NOMO-1 treated with DMSO at 0.1 percent for 48 hours (cell line): Measurements from ENCODE around the gene JAGN1.
"Not testable (repeated sequence)": the region's sequence is repeated elsewhere in the genome, so short reads cannot be mapped to it uniquely, and the experiment has no call there.

Experiments used
- DNase-seq: peaks from one replicate; lab custom pipeline; 2025; ENCODE audit not compliant: unreplicated experiment; lab: John Stamatoyannopoulos, UW

The JAGN1 gene

DNA sequence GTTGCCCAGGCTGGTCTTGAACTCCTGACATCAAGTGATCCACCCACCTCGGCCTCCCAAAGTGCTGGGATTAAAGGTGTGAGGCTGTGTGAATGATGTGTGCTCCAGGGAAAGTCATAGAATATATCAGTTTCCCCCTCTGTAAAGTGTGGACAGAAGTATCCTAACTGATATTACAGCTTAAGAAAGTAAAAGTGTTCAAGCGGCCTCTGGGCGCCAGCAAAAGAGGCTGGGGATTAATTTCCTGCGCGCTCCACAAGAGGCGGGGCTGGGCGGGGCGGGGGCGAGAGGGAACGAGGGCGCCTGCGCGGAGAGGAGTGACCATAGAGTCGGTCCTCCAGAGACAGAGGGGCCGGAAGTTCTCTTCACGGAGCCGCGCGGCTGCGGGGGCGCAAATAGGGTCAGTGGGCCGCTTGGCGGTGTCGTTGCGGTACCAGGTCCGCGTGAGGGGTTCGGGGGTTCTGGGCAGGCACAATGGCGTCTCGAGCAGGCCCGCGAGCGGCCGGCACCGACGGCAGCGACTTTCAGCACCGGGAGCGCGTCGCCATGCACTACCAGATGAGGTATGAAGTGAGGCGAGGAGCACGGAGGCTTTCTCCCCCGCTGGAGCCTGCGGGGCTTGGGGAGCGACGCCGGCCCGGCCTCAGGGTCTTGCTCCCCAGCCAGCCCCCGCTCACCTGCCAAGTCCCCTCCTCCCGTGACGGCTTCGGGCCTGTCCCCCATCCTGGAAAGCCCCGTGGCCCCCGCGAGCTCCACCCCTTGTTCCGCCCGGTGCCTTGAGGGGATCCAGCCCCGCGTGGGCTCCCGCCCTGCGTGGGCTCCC, at the start of gene JAGN1:
Gene JAGN1 (plus strand): TSS at position 362 of the 823 bp plus-strand sequence. CDS start 113 bp downstream, at position 475.
- DNase-seq: peak; percentile 82

DNA sequence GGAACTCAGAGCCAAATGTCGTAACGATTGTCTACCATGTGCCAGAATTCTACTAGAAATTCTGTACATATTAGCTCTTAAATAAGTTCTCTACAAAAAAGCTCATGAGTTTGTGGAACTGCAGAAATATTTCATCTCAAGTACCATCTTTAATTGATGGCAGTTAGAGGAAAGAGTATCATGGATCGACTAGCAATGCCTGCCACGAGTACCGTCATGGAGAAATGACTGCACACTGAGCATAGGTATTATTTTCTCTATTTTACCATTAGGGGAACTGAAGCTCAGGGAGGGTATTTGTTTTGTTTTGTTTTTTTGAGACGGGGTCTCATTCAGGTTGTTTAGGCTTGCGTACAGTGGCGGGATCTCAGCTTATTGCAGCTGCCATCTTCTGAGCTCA, 49.4 kb upstream of the JAGN1 start:
- no peak for DNase-seq

DNA sequence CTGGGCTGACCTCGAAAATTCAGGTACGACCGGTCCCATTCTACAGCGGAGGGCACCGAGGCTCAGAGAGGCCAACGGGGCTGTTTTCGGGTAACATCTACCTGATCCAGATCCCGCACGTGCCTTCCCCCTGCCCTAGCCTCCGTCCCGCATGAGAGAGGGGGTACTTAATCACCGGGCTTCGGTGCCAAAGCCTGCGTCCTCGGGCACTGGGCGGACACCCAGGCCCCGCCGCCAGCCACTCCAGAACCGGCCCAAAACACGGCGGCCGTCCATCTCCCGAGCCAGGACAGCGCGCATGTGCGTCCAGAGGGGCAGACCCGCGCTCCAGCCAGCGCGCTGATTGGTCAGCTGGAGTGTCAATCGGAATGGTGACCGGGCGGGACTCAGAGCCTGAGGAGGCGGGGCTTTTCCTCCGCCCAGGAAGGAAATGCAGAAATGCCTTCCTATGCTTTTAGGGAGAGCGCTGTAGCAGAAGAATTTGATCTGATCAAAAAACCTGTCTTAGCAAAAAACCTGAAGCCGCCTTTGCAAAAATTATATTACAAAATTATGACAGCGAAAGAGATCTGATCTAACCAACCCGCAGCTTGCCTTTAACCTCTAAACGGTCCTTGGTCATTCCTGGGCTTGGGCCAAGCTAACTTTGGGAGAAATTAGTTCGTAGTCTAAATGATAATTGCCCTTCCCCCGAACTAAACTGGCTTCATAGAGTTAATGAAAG, 46.5 kb upstream of the JAGN1 start, which contains the start of gene RPUSD3:
Gene RPUSD3 (minus strand): TSS at position 294 of the 724 bp plus-strand sequence. CDS start 18 bp downstream, at position 276.
- peak; percentile 86 for DNase-seq

DNA sequence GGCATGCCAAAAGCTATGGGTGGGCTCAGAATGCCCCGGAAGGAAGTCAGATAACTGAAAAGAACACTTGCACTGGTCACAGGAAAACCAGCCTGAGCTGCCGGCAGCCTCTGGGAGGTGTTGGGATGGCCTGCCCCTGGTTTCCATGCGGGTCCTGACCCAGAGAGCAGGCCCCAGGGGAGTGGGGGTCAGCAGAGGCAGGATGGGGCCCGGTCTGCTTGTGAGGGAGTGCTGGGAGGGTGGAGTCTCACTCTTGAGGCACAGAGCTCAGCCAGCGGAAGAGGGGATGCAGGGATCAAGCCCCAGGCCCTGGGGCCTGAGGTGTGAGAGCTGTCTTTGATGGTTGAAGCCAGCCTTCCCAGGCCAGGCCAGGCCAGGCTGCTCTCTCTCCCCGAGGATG, 44.2 kb upstream of the JAGN1 start:
- no peak for DNase-seq

DNA sequence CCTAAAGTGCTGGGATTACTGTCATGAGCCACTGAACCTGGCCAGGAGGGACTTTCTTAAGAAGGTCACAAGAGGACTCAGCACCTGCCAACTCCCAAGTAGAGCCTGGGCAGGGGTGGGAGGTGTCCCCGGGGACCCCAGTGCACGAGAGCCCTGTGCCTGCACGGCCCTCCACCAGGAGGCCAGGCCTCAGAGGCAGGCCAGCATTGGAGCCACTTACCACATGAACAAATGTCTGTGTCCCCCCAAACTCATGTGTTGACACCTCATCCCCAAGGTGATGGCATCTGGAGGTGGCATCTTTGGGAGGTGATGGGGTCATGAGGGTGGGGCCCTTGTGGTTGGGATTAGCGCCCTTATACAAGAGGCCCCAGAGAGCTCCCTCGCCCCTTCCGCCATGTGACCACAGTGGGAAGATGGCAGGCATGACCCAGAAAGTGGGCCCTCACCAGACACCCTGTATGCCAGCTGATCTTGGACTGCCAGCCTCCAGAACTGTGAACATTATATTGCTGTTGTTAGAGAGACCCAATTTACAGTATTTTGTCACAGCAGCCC, 43.4 kb upstream of the JAGN1 start:
- DNase-seq: no peak

DNA sequence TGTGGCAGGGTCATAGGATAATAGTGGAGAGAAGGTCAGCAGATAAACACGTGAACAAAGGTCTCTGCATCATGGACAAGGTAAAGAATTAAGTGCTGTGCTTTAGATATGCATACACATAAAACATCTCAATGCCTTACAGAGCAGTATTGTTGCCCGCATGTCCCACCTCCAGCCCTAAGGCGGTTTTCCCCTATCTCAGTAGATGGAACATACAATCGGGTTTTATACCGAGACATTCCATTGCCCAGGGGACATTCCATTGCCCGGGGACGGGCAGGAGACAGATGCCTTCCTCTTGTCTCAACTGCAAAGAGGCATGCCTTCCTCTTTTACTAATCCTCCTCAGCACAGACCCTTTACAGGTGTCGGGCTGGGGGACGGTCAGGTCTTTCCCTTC, 42.5 kb upstream of the JAGN1 start:
- not testable (repeated sequence) for DNase-seq

DNA sequence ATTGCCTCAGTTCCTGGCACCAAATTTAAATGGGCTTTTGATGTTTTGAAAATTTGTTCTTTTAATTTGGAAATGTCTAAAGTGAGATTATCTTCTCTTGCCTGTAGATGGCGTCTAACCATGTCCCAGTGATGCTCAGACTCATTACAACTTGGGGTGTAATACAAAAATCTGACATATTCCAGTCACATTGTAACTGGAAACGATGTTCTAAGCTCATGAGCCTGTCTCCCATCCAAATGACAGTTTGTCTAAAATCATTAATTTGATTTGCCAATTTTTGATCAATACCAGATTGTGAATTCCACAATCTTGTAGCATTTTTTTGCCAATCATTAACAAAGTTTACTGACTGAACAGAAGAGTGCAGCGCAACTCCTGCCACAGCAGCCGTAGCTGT, 41.5 kb upstream of the JAGN1 start:
- not testable (repeated sequence) for DNase-seq

DNA sequence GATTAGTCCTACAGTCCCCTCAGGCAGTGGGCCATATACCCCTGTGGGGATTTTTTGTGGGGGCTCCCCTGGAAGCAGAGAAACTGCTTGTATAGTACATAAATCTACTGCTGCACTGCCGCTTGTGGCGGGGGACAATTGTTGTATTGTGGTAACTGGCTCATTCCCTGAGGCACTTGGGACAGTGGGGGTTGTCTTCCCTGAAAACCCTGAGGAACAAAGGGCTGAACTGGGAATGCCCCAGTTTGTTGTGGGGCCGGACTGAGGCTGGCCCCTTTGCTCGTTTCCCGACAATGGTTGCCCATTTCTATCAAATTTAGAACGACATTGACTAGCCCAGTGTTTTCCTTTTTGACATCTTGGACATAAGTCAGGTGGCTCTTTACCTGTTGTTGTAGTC, 39.0 kb upstream of the JAGN1 start:
- not testable (repeated sequence) for DNase-seq

DNA sequence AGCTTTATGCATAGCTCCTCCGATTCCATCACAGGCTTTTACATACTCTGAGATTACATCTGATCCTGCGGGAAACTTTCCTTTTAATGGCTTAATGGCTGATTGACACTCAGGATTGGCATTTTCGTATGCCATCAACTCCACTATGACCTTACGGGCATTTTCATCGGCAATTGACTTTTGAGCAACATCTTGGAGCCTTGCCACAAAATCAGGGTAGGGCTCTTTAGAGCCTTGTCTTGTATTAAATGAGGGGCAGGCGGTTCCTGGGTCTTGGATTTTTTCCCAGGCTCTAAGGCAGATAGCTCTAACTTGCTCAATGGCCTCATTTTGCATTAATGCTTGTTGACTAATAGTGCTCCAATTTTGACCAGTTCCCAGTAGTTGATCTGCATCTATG, 38.5 kb upstream of the JAGN1 start:
- not testable (repeated sequence) for DNase-seq

DNA sequence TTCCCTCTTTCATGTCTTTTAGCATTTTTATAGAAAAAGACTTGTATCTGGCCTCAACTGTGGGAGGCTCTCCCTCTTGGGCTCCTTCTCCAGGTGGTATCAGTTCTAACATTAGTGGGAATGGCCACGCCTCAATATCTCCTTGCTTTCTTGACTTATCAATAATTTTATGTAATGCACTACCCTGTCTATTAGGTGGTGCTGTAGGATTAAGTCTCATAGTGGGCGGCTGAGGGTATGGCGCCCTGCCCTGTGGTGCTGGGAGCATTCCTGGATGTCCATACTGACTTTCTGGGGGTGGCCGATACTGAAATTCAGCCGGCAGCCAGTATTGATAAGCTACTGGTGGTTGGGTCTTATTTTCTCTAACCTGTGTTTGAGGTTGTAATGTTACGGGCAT, 37.9 kb upstream of the JAGN1 start:
- no peak for DNase-seq

DNA sequence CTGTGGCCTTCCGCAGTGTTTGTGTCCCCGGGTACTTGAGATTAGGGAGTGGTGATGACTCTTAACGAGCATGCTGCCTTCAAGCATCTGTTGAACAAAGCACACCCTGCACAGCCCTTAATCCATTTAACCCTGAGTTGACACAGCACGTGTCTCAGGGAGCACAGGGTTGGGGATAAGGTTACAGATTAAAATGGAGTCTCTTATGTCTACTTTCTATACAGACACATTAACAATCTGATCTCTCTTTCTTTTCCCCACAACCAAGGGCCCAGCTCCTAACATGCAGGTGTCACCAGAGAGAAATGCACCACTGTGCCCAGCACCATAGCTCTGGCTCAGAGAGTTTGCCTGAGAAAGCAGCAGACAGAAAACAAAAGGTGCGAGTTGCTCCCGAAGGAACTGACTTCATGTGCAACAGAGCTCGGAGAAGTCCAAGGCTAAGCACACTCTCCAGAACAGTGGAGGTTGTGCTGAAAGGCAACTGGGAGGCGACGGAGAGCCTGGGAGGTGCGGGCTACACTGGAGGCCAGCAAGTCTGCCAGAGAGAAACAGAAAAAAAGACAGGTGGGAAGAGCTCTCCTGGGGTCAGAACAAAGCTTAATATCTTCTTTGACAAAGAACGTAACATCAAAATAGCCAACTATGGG, 36.0 kb upstream of the JAGN1 start:
- DNase-seq: not testable (repeated sequence)

DNA sequence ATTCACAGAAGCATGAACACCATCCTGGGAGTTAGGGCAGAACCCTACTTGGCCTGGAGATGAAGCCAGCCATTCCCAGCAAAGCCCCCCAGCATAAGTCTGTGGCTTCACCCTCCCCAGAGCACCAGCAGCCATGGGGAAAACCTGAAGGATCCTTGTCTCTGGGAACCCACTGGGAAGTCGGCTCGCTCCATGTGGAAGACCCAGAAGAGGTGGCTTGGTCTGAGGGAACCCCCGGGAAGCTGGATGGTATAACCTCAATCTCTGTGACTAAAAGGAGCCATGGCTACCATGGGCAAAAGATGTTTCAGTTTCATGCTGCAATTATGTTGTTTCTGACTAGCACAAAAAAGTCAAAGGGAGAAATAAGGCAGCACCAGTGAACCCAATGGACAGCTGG, 34.8 kb upstream of the JAGN1 start:
- DNase-seq: no peak

DNA sequence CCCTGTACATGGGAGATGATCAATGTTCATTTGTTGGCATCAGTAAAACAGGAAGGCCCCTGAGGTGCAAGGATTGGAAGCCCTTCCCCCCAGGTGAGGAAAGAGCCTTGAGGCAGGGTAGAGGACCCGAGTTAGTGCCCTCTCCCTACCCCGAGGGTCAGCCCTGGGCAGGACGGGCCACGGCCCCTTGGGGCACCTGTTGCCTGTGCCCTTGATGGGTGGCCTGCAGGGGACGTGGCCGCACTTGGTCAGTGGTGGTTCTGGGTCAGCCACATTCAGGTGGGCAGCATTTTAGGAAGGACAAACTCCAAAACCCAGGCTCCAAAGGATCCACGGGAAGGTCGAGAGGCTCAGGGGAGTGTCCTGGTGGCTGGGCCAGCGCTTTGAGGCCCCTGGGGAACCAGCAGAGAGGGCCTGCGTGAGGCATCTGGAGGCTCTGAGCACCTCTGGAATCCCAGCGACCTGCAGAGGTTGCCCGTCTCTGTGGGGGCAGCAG, 30.8 kb upstream of the JAGN1 start:
- no peak for DNase-seq

DNA sequence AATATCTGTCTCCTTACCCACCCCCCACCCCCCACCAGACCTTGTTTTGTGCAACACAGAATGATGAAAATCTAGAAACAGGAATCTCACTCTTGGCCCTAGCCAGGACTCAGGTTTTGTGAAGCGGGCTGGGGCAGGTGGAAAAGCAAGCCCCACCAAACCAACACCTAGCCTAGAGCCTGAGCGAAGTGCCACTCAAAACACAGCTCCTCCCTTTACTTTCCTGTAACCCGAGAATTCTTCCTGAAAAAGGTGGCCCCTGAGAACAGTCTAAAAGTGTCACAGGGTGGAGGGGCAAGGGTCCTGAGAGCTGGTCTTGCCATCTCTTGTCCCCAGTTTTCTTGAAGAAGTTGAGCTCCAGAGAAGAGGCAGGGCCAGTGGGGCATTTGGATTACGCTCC, 29.2 kb upstream of the JAGN1 start:
- DNase-seq: no peak

DNA sequence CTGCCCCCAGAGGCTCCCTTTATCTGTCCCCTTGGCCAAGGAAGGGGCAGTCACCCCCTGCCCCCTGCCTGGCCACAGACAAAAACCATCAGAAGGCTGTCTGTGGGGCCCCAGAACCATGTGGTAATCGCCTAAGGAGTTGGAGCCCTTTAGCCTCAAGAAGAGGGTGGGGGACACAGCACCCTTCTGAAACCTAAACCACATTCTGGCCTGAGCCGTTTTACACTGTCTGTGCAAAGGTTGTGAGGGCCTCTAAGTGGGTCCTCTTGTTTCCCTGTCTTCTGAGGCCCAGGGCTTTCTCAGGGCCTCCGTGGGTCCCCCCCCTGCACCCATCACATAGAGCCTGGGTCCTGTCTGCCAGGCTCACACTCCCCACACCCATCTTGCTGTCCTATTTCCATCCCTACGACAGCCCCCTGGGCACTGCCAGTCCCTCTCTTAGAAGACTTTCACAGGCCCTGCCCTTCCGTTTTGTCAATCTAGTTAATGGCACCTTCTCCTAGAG, 28.7 kb upstream of the JAGN1 start:
- no peak for DNase-seq

DNA sequence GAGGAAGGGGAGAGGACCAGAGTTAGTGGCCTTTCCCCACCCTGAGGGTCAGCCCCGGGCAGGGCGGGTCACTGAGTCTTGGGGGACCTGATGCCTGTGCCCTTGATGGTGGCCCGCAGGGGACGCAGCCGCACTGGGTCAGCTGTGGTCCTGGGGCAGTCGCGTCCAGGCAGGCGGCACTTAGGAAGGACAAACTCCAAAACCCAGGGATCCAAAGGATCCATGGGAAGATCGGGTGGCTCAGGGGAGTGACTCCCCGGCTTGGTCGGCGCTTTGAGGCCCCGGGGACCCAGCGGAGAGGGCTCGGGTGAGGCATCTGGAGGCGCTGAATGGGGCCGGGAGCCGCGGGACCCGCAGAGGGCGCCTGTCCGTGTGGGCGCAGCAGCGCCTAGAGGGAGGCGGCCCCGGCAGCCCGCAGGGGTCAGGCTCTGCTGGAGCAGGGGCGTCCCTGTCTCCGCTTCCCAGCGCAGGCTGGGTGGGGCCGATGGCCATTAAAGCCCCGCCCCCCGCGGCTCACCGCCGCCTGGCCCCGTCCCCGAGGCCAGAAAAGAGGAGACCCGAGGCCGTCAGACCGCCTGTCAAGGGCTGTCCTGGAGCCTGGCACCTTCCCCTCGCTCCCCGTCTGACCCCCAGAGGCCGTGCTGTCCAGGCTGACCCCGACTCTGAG, 27.9 kb upstream of the JAGN1 start:
- no peak for DNase-seq

DNA sequence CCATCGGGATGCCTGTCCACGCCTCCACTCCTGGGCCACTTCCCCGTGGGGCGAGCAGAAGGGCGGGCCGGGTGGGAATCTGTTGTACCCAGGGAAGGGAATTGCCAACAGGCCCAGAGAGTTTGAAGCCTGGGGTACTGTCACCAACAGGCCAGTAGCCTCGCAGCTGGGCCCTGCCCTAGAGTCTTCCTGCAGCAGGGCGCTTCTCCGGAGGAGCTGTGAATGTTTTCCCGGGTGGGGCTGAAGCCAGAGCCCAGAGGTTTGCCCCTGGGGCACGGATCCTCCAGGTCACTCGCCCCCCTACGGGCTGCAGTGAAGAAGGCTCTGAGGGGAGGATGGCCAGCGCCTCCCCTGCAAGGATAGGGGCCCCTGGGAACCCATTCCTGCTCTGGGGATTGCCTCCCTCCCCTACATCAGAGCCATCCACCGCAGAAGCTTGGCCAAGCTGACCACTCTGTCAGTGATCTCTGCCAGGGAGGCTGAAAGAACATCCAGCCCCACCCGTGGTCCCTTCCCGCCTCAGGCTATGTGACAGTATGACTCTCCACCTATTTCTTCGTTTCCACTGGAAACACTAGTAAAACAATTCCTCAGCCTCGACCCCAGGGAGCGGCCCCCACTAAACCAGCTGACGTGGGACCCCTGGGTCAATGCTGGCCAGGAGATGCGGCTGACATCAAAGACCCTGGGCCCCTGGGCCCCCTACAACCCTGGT, 27.2 kb upstream of the JAGN1 start:
- DNase-seq: no peak

DNA sequence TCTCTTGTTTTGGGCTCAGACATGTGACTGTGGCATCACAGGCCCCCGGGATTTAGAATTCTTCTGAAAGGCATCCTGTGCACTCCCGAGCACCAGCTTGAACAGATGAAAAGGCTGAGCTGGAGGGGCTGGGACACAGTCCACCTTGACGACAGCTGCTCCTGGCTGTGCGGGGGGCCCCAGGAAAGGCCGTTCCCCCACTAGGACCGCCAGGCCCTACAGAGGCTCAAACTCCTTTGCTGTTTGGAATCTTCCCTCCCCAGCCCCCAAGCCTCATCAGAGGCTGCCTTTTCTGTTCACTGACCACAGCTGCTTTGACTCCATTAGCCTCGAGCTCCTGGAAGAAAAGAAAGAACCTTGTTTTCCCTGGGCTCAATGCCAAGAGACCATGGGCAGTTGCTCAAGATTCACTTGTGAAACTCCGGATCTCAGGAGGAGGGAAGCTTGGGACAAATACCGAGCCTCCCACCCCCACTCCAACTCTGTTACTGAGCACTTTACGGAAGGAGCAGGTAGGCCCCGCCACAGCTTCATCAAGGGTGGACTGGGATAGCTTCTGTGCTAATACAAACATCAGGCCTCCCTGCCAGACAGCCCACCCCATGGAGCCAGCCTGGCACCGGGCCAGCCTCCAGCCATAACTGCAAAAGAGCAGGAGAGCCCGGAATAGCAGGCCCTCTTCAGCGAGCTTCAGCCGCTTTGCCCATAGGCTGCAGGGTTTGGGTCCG, 26.0 kb upstream of the JAGN1 start:
- no peak for DNase-seq

DNA sequence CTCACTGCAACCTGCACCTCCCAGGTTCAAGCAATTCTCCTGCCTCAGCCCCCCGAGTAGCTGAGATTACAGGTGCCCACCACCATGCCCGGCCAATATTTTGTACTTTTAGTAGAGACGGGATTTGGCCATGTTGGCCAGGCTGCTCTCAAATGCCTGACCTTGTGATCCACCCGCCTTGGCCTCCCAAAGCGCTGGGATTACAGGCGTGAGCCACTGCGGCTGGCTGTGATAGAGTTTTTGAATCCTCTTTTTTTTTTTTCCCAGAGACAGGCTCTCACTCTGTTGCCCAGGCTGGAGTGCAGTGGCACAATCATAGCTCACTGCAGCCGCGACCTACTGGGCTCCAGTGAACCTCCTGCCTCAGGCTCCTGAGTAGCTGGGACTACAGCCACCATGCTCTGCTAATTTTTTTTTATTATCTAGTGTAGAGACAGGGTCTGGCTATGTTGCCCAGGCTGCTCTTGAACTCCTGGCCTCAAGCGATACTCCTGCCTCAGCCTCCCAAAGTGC, 25.2 kb upstream of the JAGN1 start:
- not testable (repeated sequence) for DNase-seq
